Spinal cord (tissue), 10 donors: ENCODE measurements around the gene POLR2M. TPM values are rescaled to one million over a fixed set of nuclear protein-coding genes. Genes with fewer than 3 reads are reported as not detected.

Experiments used
- DNase-seq, 6 donors: peaks; one replicate each; pipeline versions ENCODE4 v3.0.0 to v3.0.0-alpha.2; 2013 to 2015; ENCODE audit warnings: low spot score in 6 of 6, low read depth in 4 of 6
- H3K27ac ChIP-seq: one replicate; pipeline ENCODE4 v1.5.1; 2013; ENCODE audit warnings: low read depth, low read length, control low read depth
- H3K27me3 ChIP-seq: one replicate; pipeline ENCODE4 v1.6.1; 2013; ENCODE audit warnings: low read length; ENCODE audit not compliant: control insufficient read depth, insufficient read depth
- H3K36me3 ChIP-seq: one replicate; pipeline ENCODE4 v1.6.1; 2013; ENCODE audit warnings: low read length; ENCODE audit not compliant: control insufficient read depth, insufficient read depth
- H3K4me1 ChIP-seq: one replicate; pipeline ENCODE4 v1.6.1; 2013; ENCODE audit warnings: low read length; ENCODE audit not compliant: control insufficient read depth, insufficient read depth
- H3K4me3 ChIP-seq: one replicate; pipeline ENCODE4 v1.5.1; 2013; ENCODE audit warnings: low read depth, low read length, control low read depth
- H3K9me3 ChIP-seq: one replicate; pipeline ENCODE4 v1.6.1; 2013; ENCODE audit warnings: low read length; ENCODE audit not compliant: control insufficient read depth, insufficient read depth
- WGBS: methylation state at CpG from one replicate; pipeline ENCODE4 v1.1.5; 2013; ENCODE audit warnings: missing lambda C conversion rate; ENCODE audit not compliant: insufficient coverage; 5-methylcytosine and 5-hydroxymethylcytosine counted together
- long read RNA-seq, 4 donors: transcript quantifications; one replicate each; lab custom pipeline, GENCODE V29; 2026
- polyA plus RNA-seq, 2 donors: library from polyadenylated mRNA; unstranded; fragments of 120-200 nt; gene quantifications; one replicate each; pipeline ENCODE4 v1.2.1, GENCODE V29; 2013; ENCODE audit not compliant: insufficient read length in 2 of 2
- total RNA-seq, 2 donors: library from RNA; depleted of rRNA in 1 of 2; stranded (reverse); fragments of 120-200 nt in 1 of 2; fragments of >200 nt in 1 of 2; gene quantifications; one replicate each; pipeline versions ENCODE4 v1.2.3 to v1.2.4, GENCODE V29; 2013 to 2014
- donor health status: healthy.

POLR2M gene
- 100 to 1,000 TPM; 110 to 199 TPM for total RNA-seq
- 10 to 100 TPM; 44.1 to 56.1 TPM for polyA plus RNA-seq
- long read RNA-seq, donor 1, full-length matches to known transcripts: 22 of 41 reads
- long read RNA-seq, donor 1, partial matches to known transcripts: 19 of 41 reads
- long read RNA-seq, donor 1, other reads (novel, unspliced or antisense): 0 of 41 reads
- long read RNA-seq, donor 2, full-length matches to known transcripts: 14 of 14 reads
- long read RNA-seq, donor 2, partial matches to known transcripts: 0 of 14 reads
- long read RNA-seq, donor 2, other reads (novel, unspliced or antisense): 0 of 14 reads
- long read RNA-seq, donor 3, full-length matches to known transcripts: 22 of 27 reads
- long read RNA-seq, donor 3, partial matches to known transcripts: 5 of 27 reads
- long read RNA-seq, donor 3, other reads (novel, unspliced or antisense): 0 of 27 reads
- long read RNA-seq, donor 4, full-length matches to known transcripts: 28 of 28 reads
- long read RNA-seq, donor 4, partial matches to known transcripts: 0 of 28 reads
- long read RNA-seq, donor 4, other reads (novel, unspliced or antisense): 0 of 28 reads

GRCh38 chr15:57706405-57707209 is at the start of gene POLR2M:
Gene POLR2M, plus strand, starts transcription at chr15:57706714. Its CDS starts 129 bp downstream, at chr15:57706843.
- H3K4me1 ChIP-seq: peaks cover 3% of the 10 kb centered on the region
- H3K27me3 ChIP-seq: no peaks in the 10 kb centered on the region
- peak within 1 kb of the TSS; percentile 86 for H3K4me3 ChIP-seq
- H3K27ac ChIP-seq: peak within 1 kb of the TSS; percentile 89
- H3K36me3 ChIP-seq: peaks cover 9% of the 10 kb centered on the region
- DNase-seq: peak; percentile 94 to 99 (median 96)
- no peaks in the 10 kb centered on the region for H3K9me3 ChIP-seq
- under 1% methylated on average over 70 of the region's 70 CpGs for WGBS

- Histone ChIP-seq H3K4me1 (no peaks in the 10 kb centered on the region), H3K27me3 (no peaks in the 10 kb centered on the region), H3K9me3 (no peaks in the 10 kb centered on the region), H3K4me3 (no peak overlapping the region), H3K36me3 (no peaks in the 10 kb centered on the region), H3K27ac (no peak overlapping the region)
- DNase-seq: no peak
- WGBS: no CpG with 5 or more reads among the region's 1 CpG
Measured at GRCh38 chr15:57657619-57658018, 48.9 kb upstream of the POLR2M start.

DNA sequence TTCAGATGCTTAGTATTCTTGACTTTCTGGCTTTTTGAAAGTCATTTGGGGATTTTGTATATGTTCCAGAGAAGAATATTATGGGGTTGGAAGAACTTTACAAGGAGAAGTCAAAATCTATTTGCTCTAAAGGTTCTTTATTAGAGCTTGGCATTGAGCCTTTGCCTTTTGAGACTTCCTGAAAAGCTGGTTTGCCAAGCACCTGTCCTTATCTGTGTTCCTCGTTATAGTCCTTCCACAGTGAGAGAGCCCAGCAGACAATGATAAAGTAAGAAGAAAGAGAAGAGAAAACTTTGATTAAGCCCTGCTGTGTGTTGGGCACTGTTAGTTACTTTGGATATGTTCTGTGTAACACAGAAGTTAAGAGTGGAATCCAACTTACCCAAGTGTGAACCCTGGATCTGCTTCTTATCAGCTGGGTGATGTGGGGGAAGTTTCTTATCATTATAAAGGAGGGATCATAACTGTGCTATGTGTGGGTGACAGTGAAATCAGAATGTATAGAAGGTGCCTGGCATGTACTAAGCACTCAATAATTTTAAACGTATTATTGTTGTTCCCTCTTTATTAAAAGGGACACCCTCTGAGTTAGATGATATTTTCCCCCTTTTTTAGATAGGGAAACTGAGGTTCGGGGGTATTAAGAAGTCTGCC is 44.3 kb upstream of the POLR2M start:
- no peaks in the 10 kb centered on the region for H3K27me3 ChIP-seq
- H3K36me3 ChIP-seq: no peaks in the 10 kb centered on the region
- 92% methylated on average over 2 of the region's 3 CpGs for WGBS

GRCh38 chr15:57662802-57663201 is 43.7 kb upstream of the POLR2M start:
- DNase-seq: peak in 1 of 6 donors; percentile 25

More for the DNA sequence above, 44.3 kb upstream of the POLR2M start:
- Histone ChIP-seq H3K4me3 (no peak overlapping the region), H3K27ac (no peak overlapping the region), H3K9me3 (no peaks in the 10 kb centered on the region), H3K4me1 (no peaks in the 10 kb centered on the region)
- DNase-seq: no peak

DNA sequence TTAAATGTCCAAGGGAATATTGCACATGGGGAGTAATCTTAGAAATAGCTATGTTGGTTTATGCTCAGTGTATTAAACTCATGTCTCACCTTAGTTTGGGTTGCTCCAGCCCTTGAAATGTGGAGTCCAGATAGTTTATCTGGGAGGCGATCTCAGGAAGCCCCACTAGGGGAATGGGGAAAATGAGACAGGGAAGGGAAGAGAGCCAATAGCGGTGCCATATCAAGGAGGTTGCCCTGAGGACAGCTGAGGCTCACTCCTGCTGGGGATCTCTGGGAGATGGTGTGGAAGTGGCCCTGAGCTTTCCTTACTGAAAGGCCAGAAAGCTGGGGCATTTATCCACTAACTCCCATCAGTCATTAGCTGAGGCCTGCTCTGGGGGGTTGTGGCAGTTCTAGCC is 43.3 kb upstream of the POLR2M start:
- Histone ChIP-seq H3K4me3 (no peak overlapping the region), H3K27me3 (no peaks in the 10 kb centered on the region)
- DNase-seq: no peak

More at GRCh38 chr15:57662802-57663201, 43.7 kb upstream of the POLR2M start:
- no CpG with 5 or more reads among the region's 1 CpG for WGBS
- Histone ChIP-seq H3K9me3 (no peaks in the 10 kb centered on the region), H3K36me3 (no peaks in the 10 kb centered on the region), H3K4me3 (no peak overlapping the region), H3K4me1 (no peaks in the 10 kb centered on the region), H3K27ac (no peak overlapping the region), H3K27me3 (no peaks in the 10 kb centered on the region)

GRCh38 chr15:57665194-57665593 is 41.3 kb upstream of the POLR2M start:
- H3K27ac ChIP-seq: no peak overlapping the region
- no peaks in the 10 kb centered on the region for H3K4me1 ChIP-seq
- 78% methylated on average over 1 of the region's 2 CpGs for WGBS
- H3K4me3 ChIP-seq: no peak overlapping the region
- no peaks in the 10 kb centered on the region for H3K36me3 ChIP-seq
- DNase-seq: peak in 1 of 6 donors; percentile 54
- no peaks in the 10 kb centered on the region for H3K9me3 ChIP-seq
- H3K27me3 ChIP-seq: no peaks in the 10 kb centered on the region

More for the DNA sequence above, 43.3 kb upstream of the POLR2M start:
- no peaks in the 10 kb centered on the region for H3K4me1 ChIP-seq
- H3K27ac ChIP-seq: no peak overlapping the region
- H3K9me3 ChIP-seq: no peaks in the 10 kb centered on the region
- no peaks in the 10 kb centered on the region for H3K36me3 ChIP-seq
- WGBS: 95% methylated on average over 2 of the region's 2 CpGs

DNA sequence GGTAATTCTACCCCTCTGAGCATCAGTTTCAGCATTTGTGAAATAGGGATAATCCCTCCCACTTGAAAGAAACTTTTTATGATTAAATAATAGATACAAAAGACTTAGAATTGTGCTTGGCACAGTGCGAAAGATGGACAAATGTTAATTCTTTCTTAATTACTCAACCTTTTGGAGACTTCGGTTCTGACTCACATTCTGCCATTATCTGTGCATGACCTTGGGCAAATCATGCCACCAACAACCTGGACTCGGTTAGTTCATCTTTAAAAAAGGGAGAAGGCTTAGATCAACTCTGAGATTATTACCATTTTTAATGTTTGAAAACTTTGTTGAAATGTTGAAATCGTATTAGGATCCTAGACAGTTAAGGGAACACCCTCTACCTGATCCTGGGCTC is 40.6 kb upstream of the POLR2M start:
- H3K9me3 ChIP-seq: no peaks in the 10 kb centered on the region
- WGBS: no CpG with 5 or more reads among the region's 4 CpGs
- H3K27ac ChIP-seq: no peak overlapping the region
- H3K4me3 ChIP-seq: no peak overlapping the region
- no peaks in the 10 kb centered on the region for H3K27me3 ChIP-seq
- DNase-seq: no peak
- no peaks in the 10 kb centered on the region for H3K4me1 ChIP-seq
- no peaks in the 10 kb centered on the region for H3K36me3 ChIP-seq

- no peak overlapping the region for H3K4me3 ChIP-seq
- no peak overlapping the region for H3K27ac ChIP-seq
- DNase-seq: peak in 2 of 6 donors; percentile 41 to 65
- H3K9me3 ChIP-seq: peaks cover 3% of the 10 kb centered on the region
- no peaks in the 10 kb centered on the region for H3K27me3 ChIP-seq
- no peaks in the 10 kb centered on the region for H3K4me1 ChIP-seq
- H3K36me3 ChIP-seq: no peaks in the 10 kb centered on the region
- WGBS: 61% methylated on average over 2 of the region's 10 CpGs
Measured at GRCh38 chr15:57667171-57667849, 39.2 kb upstream of the POLR2M start.

DNA sequence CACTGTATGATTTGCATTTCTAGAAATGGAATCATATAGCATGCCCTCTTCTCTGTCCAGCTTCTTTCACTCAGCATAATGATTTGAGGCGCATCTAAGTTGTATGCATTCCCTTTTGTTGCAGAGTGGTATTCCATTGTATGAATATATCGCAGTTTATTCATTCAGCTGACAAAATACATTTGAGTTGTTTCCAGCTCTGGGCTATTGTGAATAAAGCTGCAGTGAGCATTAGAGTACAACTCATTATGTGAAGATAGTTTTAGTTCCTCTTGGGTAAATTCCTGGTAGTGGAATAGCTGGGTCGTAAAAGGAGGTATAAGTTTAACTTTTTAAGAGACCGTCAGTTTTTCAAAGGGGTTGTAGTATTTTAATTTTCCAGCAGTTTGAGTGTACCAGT is 38.5 kb upstream of the POLR2M start:
- H3K4me1 ChIP-seq: no peaks in the 10 kb centered on the region
- WGBS: no CpG with 5 or more reads among the region's 4 CpGs
- no peaks in the 10 kb centered on the region for H3K36me3 ChIP-seq
- H3K9me3 ChIP-seq: peaks cover 3% of the 10 kb centered on the region
- no peak overlapping the region for H3K4me3 ChIP-seq
- H3K27me3 ChIP-seq: no peaks in the 10 kb centered on the region
- no peak overlapping the region for H3K27ac ChIP-seq
- peak in 1 of 6 donors; percentile 53 for DNase-seq
